Left lung (tissue), 10 donors: ENCODE measurements around the gene PARD6B. TPM values are rescaled to one million over a fixed set of nuclear protein-coding genes. Genes with fewer than 3 reads are reported as not detected.

Source experiments
- ATAC-seq: fragments of 200-7000 bp; cut with Tn5 transposase; one replicate; pipeline ENCODE4 v1.9.1; 2020; ENCODE audit warnings: moderate library complexity
- DNase-seq, 4 donors: peaks; one replicate each; pipeline ENCODE4 v3.0.0-alpha.2; 2013 to 2020
- H3K27ac ChIP-seq, 2 donors: fragments of 200-600 bp; sonication (generic) in 1 of 2; one replicate each; pipeline versions ENCODE4 v1.5.0 to v1.8.0; 2020 to 2021
- H3K27me3 ChIP-seq, 2 donors: fragments of 200-600 bp; sonication (generic) in 1 of 2; one replicate each; pipeline versions ENCODE4 v1.5.0 to v1.8.0; 2020 to 2021
- H3K36me3 ChIP-seq, 2 donors: fragments of 200-600 bp; sonication (generic) in 1 of 2; one replicate each; pipeline versions ENCODE4 v1.5.0 to v1.8.0; 2020 to 2021
- H3K4me1 ChIP-seq, 2 donors: fragments of 200-600 bp; one replicate each; pipeline ENCODE4 v1.8.0; 2021
- H3K4me3 ChIP-seq, 2 donors: fragments of 200-600 bp; sonication (generic) in 1 of 2; one replicate each; pipeline versions ENCODE4 v1.5.0 to v1.8.0; 2020 to 2021; ENCODE audit warnings: mild to moderate bottlenecking in 1 of 2
- H3K9me3 ChIP-seq, 2 donors: fragments of 200-600 bp; sonication (generic) in 1 of 2; one replicate each; pipeline versions ENCODE4 v1.5.0 to v1.8.0; 2020 to 2021
- intact Hi-C, 2 donors: fragments of 100-400 bp; cut with DNase I; formaldehyde crosslinking; loops; one replicate each; pipeline versions ENCODE4 v1.11.2 to v1.14.2; 2022
- polyA plus RNA-seq, 6 donors: library from polyadenylated mRNA; unstranded; fragments of 120-200 nt; gene quantifications; one replicate each; pipeline ENCODE4 v1.2.1, GENCODE V29; 2013; ENCODE audit not compliant: insufficient read length in 6 of 6
- total RNA-seq, 2 donors: library from RNA; stranded (reverse); fragmentation: NEBNext Ultra II Directional; extraction: Animal tissue kit (Norgen Biotek cat#: 25700); gene quantifications; one replicate each; pipeline ENCODE4 v1.2.1, GENCODE V29; 2021
- TF ChIP-seq, protein P1 (sequence below), 2 donors: fragments of 200-600 bp; sonication (generic) in 1 of 2; IDR thresholded peaks; one replicate each; pipeline versions ENCODE4 v1.5.0 to v1.8.0; 2021; ENCODE audit warnings: antibody characterized with exemption in 2 of 2
- donor health status: DM: no; HTN: yes; CAD: no.
- donor health status: DM: no; HTN: no; CAD: no.

PARD6B gene
- total and polyA plus RNA-seq, 8 donors, result 5.1 to 37.3 (median 7.5) TPM

DNA sequence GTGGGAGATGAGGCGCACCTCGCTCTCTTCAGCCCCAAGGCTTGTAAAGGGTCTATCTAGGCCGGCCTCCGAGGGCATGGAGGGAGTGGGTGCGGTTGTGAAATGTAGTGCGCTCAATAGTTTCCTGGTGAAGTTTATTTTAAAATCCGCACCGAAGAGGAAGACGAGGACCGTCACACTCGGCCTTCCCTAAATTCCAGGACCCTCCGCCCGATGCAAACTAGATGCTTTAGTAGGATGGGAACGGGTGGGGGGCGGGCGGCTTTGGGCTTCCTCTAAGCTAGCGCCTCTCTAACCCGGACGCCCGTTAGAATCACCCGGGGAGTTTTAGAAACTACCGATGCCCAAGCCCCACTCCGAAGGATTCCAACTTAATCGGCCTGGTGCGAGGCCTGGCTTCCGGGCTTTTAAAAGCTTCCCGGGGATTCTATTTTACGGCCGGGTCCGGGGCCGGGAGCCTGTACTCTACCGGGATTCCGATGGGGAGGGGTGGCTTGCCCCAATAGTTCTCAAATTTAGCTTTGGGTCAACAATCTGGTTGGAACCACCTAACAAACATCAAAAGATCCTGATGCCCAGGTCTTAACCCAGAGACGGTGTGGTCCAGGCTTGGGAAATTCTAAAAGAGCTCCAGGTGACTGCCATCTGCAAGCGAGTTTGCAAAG is 62.9 kb downstream of the PARD6B start:
- no peaks in the 10 kb centered on the region for H3K9me3 ChIP-seq
- no peak overlapping the region for H3K27ac ChIP-seq
- ATAC-seq (no peak), DNase-seq (no peak)
- intact Hi-C loops, result loop anchor here in 1 of 2 donors (10.0 kb wide), 1 partner anchor 130 kb away; no protein-coding TSS in a partner anchor
- H3K4me1 ChIP-seq, result peaks cover 18 to 29% of the 10 kb centered on the region in 2 donors
- TF ChIP-seq, protein P1, sequence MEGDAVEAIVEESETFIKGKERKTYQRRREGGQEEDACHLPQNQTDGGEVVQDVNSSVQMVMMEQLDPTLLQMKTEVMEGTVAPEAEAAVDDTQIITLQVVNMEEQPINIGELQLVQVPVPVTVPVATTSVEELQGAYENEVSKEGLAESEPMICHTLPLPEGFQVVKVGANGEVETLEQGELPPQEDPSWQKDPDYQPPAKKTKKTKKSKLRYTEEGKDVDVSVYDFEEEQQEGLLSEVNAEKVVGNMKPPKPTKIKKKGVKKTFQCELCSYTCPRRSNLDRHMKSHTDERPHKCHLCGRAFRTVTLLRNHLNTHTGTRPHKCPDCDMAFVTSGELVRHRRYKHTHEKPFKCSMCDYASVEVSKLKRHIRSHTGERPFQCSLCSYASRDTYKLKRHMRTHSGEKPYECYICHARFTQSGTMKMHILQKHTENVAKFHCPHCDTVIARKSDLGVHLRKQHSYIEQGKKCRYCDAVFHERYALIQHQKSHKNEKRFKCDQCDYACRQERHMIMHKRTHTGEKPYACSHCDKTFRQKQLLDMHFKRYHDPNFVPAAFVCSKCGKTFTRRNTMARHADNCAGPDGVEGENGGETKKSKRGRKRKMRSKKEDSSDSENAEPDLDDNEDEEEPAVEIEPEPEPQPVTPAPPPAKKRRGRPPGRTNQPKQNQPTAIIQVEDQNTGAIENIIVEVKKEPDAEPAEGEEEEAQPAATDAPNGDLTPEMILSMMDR (IDR thresholded peaks at IDR 0.05), result no peak
- H3K4me3 ChIP-seq, result peak overlapping the region; percentile 15 to 66
- no peaks in the 10 kb centered on the region for H3K36me3 ChIP-seq
- H3K27me3 ChIP-seq, result peaks cover 0 to 30% of the 10 kb centered on the region in 2 donors

DNA sequence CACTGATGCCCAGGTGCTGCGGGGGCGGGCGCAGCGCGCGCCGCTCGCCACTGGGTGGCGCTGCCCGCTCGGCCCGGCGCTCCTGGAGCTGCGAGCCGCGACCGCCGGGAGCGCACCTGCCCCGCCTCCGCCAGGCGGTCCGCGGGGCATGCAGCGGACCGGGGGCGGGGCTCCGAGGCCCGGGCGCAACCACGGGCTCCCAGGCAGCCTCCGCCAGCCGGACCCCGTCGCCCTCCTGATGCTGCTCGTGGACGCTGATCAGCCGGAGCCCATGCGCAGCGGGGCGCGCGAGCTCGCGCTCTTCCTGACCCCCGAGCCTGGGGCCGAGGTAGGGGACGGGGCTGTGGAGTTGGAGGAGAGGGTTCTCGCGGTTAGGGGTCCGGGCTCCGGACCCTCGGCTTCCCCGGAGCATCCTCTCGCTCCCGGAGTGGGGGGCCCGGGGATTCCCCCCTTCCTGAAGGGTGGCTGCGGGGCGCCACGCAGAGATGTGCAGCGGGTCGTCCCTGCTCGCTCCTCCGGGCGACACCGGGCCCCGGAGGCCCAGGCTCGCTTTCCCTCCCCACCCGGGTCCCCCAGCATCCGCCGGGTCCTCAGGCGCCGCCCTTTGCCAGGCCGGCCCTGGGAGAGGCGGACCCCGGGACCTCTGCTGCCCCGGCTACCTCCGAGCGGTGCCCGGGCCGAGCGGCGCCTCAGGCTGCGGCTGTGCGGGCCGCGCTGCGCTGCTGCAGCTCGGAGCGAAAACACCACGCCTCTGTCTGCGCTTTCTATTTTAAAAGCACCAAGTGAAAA is 63.7 kb downstream of the PARD6B start, which contains the start of gene BCAS4:
TSS of gene BCAS4 (plus strand) at position 216 of the 789 bp plus-strand sequence. CDS start at position 239, 23 bp downstream.
- H3K4me1 ChIP-seq, result peaks cover 18 to 29% of the 10 kb centered on the region in 2 donors
- H3K9me3 ChIP-seq, result no peaks in the 10 kb centered on the region
- no peaks in the 10 kb centered on the region for H3K36me3 ChIP-seq
- intact Hi-C loops, result loop anchor here in 1 of 2 donors (10.0 kb wide), 1 partner anchor 130 kb away; no protein-coding TSS in a partner anchor
- TF ChIP-seq, protein P1 (IDR thresholded peaks at IDR 0.05), result peak; percentile 76 to 81
- ATAC-seq, result peak; percentile 88
- peak; percentile 70 to 93 (median 77) for DNase-seq
- peak within 1 kb of the TSS; percentile 66 to 68 for H3K4me3 ChIP-seq
- H3K27me3 ChIP-seq, result peaks cover 0 to 30% of the 10 kb centered on the region in 2 donors
- H3K27ac ChIP-seq, result peak within 1 kb of the TSS in 1 of 2 donors; percentile 4

DNA sequence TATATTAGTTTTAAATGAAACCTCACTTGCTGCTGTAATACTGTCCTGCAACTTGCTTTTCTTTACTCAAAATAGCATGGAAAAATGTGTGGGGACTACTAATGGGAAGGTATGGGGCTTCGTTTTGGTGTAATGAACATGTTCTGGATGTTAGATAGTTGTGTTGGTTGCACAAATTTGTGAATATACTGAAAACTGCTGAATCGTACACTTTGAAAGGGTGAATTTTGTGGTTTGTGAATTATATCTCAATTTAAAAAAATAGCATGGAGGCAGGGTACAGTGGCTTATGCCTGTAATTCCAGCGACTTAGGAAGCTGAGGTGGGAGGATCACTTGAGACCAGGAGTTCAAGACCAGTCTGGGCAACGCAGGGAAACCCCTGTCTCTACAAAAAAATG is 65.8 kb downstream of the PARD6B start:
- H3K9me3 ChIP-seq, result no peaks in the 10 kb centered on the region
- DNase-seq, result no peak
- ATAC-seq, result no peak
- H3K27ac ChIP-seq, result no peak overlapping the region
- intact Hi-C loops, result loop anchor here in 1 of 2 donors (10.0 kb wide), 1 partner anchor 128 kb away; no protein-coding TSS in a partner anchor
- peaks cover 8 to 15% of the 10 kb centered on the region in 2 donors for H3K4me1 ChIP-seq
- peaks cover 0 to 30% of the 10 kb centered on the region in 2 donors for H3K27me3 ChIP-seq
- H3K4me3 ChIP-seq, result no peak overlapping the region
- TF ChIP-seq, protein P1 (IDR thresholded peaks at IDR 0.05), result no peak
- H3K36me3 ChIP-seq, result no peaks in the 10 kb centered on the region

DNA sequence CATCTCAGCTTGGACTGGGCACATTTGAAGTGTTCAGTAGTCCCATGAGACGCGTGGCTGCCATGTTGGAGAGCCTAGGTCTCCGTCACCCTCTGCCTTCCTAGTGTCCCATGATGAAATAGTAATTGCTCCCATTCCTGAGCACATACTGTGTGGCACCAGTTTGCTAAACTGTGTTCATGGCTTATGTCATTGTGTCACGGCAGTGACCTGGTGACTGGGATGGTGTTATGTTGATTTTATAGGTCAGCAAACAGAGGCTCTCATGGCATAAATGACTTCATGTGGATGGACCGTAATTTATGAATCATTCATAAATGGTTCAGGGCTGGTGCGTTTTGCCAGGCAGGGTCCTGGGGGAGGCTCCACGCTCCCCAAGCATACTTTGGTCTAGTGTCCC is 67.3 kb downstream of the PARD6B start:
- peaks cover 0 to 25% of the 10 kb centered on the region in 2 donors for H3K27me3 ChIP-seq
- no peak overlapping the region for H3K4me3 ChIP-seq
- TF ChIP-seq, protein P1 (IDR thresholded peaks at IDR 0.05), result no peak
- no peaks in the 10 kb centered on the region for H3K36me3 ChIP-seq
- ATAC-seq (no peak), DNase-seq (no peak)
- peaks cover 8 to 15% of the 10 kb centered on the region in 2 donors for H3K4me1 ChIP-seq
- no peak overlapping the region for H3K27ac ChIP-seq
- intact Hi-C loops, result loop anchor here in 1 of 2 donors (10.0 kb wide), 1 partner anchor 126 kb away; no protein-coding TSS in a partner anchor
- no peaks in the 10 kb centered on the region for H3K9me3 ChIP-seq
